ENCODE measurements around the gene ACTL6B. TPM values are rescaled to one million over a fixed set of nuclear protein-coding genes. Genes with fewer than 3 reads are reported as not detected.
A peak's percentile ranks its signal among the peaks of the same experiment; 100 is the strongest.

ACTL6B gene
- total and polyA plus RNA-seq, 2 of the 8 experiments (the other 6 are each of a cell fraction or from before 2014, with no cell fraction given): 2.1 to 4.5 TPM

DNA sequence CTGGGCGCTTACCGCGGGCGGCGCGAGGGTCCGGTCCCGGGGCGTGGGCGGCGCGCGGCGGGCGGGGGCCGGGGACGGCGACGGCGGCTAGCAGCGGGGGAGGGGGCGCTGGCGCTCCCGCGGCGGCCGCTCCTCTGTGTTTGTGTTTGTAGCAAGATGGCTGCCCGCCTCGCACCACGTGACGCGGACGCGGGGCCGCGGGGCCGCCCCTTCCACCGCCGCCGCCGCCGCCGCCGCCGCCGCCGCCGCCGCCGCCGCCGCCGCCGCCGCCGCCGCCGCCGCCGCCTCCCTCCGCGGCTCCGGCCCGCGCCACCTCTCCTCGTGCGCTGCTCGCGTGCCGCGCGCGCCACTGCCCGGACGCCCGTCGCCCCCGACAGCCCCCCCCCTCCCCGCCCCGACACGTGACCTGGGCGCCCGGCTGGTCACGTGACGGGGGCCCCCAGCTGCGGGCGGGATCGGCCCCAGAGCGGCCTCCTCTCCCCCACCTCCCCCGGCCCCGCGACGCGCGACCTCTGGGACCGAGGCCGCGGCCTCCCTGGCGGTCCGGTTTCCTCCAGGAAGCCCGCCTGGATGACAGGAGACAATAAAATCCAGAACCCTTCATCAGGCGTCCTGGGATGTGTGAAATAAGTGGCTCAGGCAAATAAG lies 38.0 kb upstream of the ACTL6B start, which contains the start of gene GIGYF1:
Gene GIGYF1 (minus strand): TSS at position 153 of the 648 bp plus-strand sequence. CDS start 6,012 bp downstream, outside the sequence.
- Histone ChIP-seq H2AK5ac (ENCODE audit: low read depth, low read length) (peak within 1 kb of the TSS; percentile 98), H3K4ac (replicated peaks; ENCODE audit: insufficient read length, low read depth, low read length) (peak within 1 kb of the TSS; percentile 49), H4K8ac (ENCODE audit: extremely low read depth, insufficient read depth, low read length) (peak within 1 kb of the TSS; percentile 81), H3K14ac (ENCODE audit: insufficient read length) (no peak within 1 kb of the TSS), H2BK120ac (replicated peaks; ENCODE audit: low read depth, low read length) (peak within 1 kb of the TSS; percentile 66), H3K23me2 (ENCODE audit: low read depth, low read length) (peaks cover 15% of the 10 kb centered on the region), H3K56ac (replicated peaks; ENCODE audit: insufficient read length, low read depth, low read length) (peak within 1 kb of the TSS; percentile 28), H2BK5ac (ENCODE audit: low read depth, low read length) (peak within 1 kb of the TSS; percentile 83), H2BK12ac (ENCODE audit: low read depth, low read length) (peak within 1 kb of the TSS; percentile 45), H3K27ac (ENCODE audit: low read depth, low read length) (peak within 1 kb of the TSS; percentile 85), H3K79me2 (ENCODE audit: control insufficient read depth in 1 of 2, insufficient read depth in 2 of 2, low read length in 2 of 2) (peaks cover 19 to 44% of the 10 kb centered on the region in 2 experiments), H3K9me3 (ENCODE audit: insufficient read depth in 2 of 2, low read depth in 1 of 2, low read length in 1 of 2) (no peaks in the 10 kb centered on the region), H2BK20ac (ENCODE audit: low read length) (peak within 1 kb of the TSS; percentile 98; the same call in 1 of the 2 replicates), H4K91ac (replicated peaks; ENCODE audit: insufficient read length, low read length) (peak within 1 kb of the TSS; percentile 76), H3K79me1 (ENCODE audit: low read depth, low read length) (peaks cover 6% of the 10 kb centered on the region), H3K18ac (ENCODE audit: extremely low read depth, low read length) (peak within 1 kb of the TSS; percentile 87), H3K9ac (replicated peaks in 1 of 4; ENCODE audit: extremely low read depth in 1 of 4, low read depth in 3 of 4, low read length in 3 of 4) (peak within 1 kb of the TSS; percentile 83 to 98 (median 90)), H2BK15ac (ENCODE audit: low read length) (peak within 1 kb of the TSS; percentile 19; the same call in 1 of the 2 replicates), H3K4me3 (ENCODE audit: extremely low read depth in 1 of 4, insufficient read depth in 2 of 4, low read depth in 3 of 4, low read length in 4 of 4) (peak within 1 kb of the TSS; percentile 82 to 95 (median 90)), H4K5ac (ENCODE audit: insufficient read length, low read depth, low read length) (peak within 1 kb of the TSS; percentile 38), H3K4me1 (replicated peaks in 1 of 4; ENCODE audit: control insufficient read depth in 3 of 4, insufficient read depth in 4 of 4, low read length in 3 of 4) (peaks cover 6 to 20% (median 12%) of the 10 kb centered on the region in 4 experiments), H4K20me1 (replicated peaks in 1 of 2; ENCODE audit: control insufficient read depth in 1 of 2, insufficient read depth in 2 of 2, low read length in 2 of 2) (peaks cover 20 to 25% of the 10 kb centered on the region in 2 experiments), H3K23ac (ENCODE audit: insufficient read length) (no peak within 1 kb of the TSS), H3K27me3 (replicated peaks in 1 of 4; ENCODE audit: control insufficient read depth in 3 of 4, extremely low read depth in 1 of 4, insufficient read depth in 3 of 4, low read length in 3 of 4) (no peaks in the 10 kb centered on the region), H2AFZ (ENCODE audit: low read length) (no peak within 1 kb of the TSS), H3K36me3 (ENCODE audit: control insufficient read depth in 2 of 4, insufficient read depth in 4 of 4, low read length in 3 of 4) (peaks cover 0 to 4% (median 0%) of the 10 kb centered on the region in 4 experiments; a peak in 2 of 8 replicates), H3K4me2 (ENCODE audit: insufficient read depth in 1 of 2, low read depth in 2 of 2, low read length in 2 of 2) (peak within 1 kb of the TSS; percentile 83 to 88)
- CTCF ChIA-PET (ENCODE audit: partially characterized antibody): interaction anchor here (0.6 to 20.7 kb wide), 6 partner anchors 14 to 91 kb away, joined by 3 to 254 read pairs (median 52); partner anchors contain the start of genes MOSPD3, PCOLCE and POP7
- FAIRE-seq (no peak), DNase-seq (ENCODE audit: low read depth in 1 of 2, low spot score in 2 of 2) (peak in 1 of 2 experiments; percentile 77)
- WGBS, 2 experiments (ENCODE audit: extremely low coverage in 1 of 2, insufficient coverage in 1 of 2, insufficient read length in 1 of 2, insufficient replicate concordance in 2 of 2, low coverage in 1 of 2, low lambda C conversion rate in 2 of 2, missing lambda C conversion rate in 1 of 2): 0% methylated on average over 1 of the region's 102 CpGs; no CpG with 5 or more reads in 1 of the 2 experiments
- POLR2A ChIA-PET (ENCODE audit: partially characterized antibody): interaction anchor here (1.0 to 14.3 kb wide), 7 partner anchors 11 to 89 kb away, joined by 3 to 257 read pairs (median 5); partner anchors contain the start of genes EPO, MOSPD3 and POP7
- TF ChIP-seq, protein P1, sequence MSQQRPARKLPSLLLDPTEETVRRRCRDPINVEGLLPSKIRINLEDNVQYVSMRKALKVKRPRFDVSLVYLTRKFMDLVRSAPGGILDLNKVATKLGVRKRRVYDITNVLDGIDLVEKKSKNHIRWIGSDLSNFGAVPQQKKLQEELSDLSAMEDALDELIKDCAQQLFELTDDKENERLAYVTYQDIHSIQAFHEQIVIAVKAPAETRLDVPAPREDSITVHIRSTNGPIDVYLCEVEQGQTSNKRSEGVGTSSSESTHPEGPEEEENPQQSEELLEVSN (IDR thresholded peaks at IDR 0.05): peak; percentile 93
- TF ChIP-seq, protein P2, sequence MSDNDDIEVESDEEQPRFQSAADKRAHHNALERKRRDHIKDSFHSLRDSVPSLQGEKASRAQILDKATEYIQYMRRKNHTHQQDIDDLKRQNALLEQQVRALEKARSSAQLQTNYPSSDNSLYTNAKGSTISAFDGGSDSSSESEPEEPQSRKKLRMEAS (IDR thresholded peaks at IDR 0.05): peak; percentile 87
- TF ChIP-seq SP2 (IDR thresholded peaks at IDR 0.05; ENCODE audit: low read length): no peak
- TF ChIP-seq RFX5 (IDR thresholded peaks at IDR 0.05; ENCODE audit: borderline replicate concordance, low read depth, low read length): no peak
- no peak for TF ChIP-seq ASH2L (IDR thresholded peaks at IDR 0.05; ENCODE audit: low read length)
- no peak for TF ChIP-seq CEBPB (IDR thresholded peaks at IDR 0.05; ENCODE audit: low read depth, low read length)
- no peak for TF ChIP-seq TCF12 (IDR thresholded peaks at IDR 0.05; ENCODE audit: low read depth, low read length)
- TF ChIP-seq, protein P3, sequence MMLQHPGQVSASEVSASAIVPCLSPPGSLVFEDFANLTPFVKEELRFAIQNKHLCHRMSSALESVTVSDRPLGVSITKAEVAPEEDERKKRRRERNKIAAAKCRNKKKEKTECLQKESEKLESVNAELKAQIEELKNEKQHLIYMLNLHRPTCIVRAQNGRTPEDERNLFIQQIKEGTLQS (IDR thresholded peaks at IDR 0.05; ENCODE audit: insufficient read depth, low read depth, low read length): peak; percentile 79
- TF ChIP-seq CREB1 (IDR thresholded peaks at IDR 0.05): no peak
- 0 out of 3 replicates have a peak, but pooled peaks of 1 of the 2 experiments have one; percentile 41 for TF ChIP-seq POLR2A (IDR thresholded peaks at IDR 0.05; ENCODE audit: control extremely low read depth in 1 of 2, low read depth in 2 of 2, low read length in 2 of 2)
- peak in 1 of 2 experiments; percentile 47; a peak in 1 of 3 replicates for TF ChIP-seq EP300 (IDR thresholded peaks at IDR 0.05; ENCODE audit: borderline replicate concordance in 1 of 2, low read depth in 2 of 2, low read length in 2 of 2)

Data from H1 (cell line).